ENCODE results near the gene RLF.

The RLF gene

DNA sequence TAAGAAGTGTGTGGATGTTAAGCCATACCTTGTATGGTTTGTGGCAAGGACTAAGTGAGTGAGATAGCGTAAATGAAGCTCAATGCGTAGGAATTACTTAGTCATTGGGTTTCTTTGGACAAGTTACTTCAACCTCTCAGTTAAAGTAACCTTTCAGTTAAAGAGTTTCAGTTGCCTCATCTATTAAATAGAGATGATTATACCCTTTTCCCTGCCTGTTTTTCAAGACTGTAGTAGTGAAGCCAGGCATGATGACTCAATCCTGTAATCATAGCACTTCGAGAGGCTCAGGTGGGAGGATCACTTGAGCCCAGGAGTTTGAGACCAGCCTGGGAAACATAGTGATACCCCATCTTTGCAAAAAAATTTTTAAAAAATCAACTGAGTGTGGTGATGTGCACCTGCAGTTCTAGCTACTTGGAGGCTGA, 103.2 kb downstream of the RLF start:
- H3K27ac ChIP-seq (ENCODE audit: low read depth, low read length) = no peak overlapping the region
- H3K36me3 ChIP-seq (ENCODE audit: insufficient read depth, low read length) = peaks cover 45% of the 10 kb centered on the region
- H3K4me3 ChIP-seq (ENCODE audit: low read depth in 1 of 2, low read length in 2 of 2) = no peak overlapping the region
- peaks cover 52% of the 10 kb centered on the region for H3K4me1 ChIP-seq (ENCODE audit: insufficient read depth, low read length)
- H3K9ac ChIP-seq (ENCODE audit: low read length) = no peak overlapping the region
- H3K9me3 ChIP-seq (ENCODE audit: low read length) = no peaks in the 10 kb centered on the region
- no peaks in the 10 kb centered on the region for H3K27me3 ChIP-seq (ENCODE audit: control insufficient read depth in 1 of 2, insufficient read depth in 2 of 2, low read length in 2 of 2)

DNA sequence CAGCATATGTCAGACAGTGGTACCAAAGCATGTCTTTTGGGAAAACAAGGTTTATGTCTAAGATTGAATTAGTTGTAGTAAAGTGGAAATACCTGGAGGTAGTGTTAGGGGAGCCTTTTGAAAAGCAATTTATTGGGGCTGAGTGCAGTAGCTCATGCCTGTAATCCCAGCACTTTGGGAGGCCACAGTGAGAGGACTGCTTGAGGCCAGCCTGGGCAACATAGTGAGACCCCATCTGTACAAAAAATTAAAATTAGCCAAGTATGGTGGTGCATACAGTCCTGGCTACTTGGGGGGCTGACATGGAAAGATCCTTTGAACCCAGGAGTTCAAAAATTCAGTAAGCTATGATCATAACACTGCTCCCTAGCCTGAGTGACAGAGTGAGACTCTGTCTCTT, 104.1 kb downstream of the RLF start:
- Histone ChIP-seq H3K36me3 (ENCODE audit: insufficient read depth, low read length) (peaks cover 52% of the 10 kb centered on the region), H3K27ac (ENCODE audit: low read depth, low read length) (no peak overlapping the region), H3K9me3 (ENCODE audit: low read length) (no peaks in the 10 kb centered on the region), H3K27me3 (ENCODE audit: control insufficient read depth in 1 of 2, insufficient read depth in 2 of 2, low read length in 2 of 2) (no peaks in the 10 kb centered on the region), H3K4me3 (ENCODE audit: low read depth in 1 of 2, low read length in 2 of 2) (no peak overlapping the region), H3K4me1 (ENCODE audit: insufficient read depth, low read length) (peaks cover 47% of the 10 kb centered on the region), H3K9ac (ENCODE audit: low read length) (no peak overlapping the region)

- no peak overlapping the region for H3K27ac ChIP-seq (ENCODE audit: low read depth, low read length)
- H3K4me3 ChIP-seq (ENCODE audit: low read depth in 1 of 2, low read length in 2 of 2) = no peak overlapping the region
- H3K27me3 ChIP-seq (ENCODE audit: control insufficient read depth in 1 of 2, insufficient read depth in 2 of 2, low read length in 2 of 2) = no peaks in the 10 kb centered on the region
- no peak overlapping the region for H3K9ac ChIP-seq (ENCODE audit: low read length)
- H3K36me3 ChIP-seq (ENCODE audit: insufficient read depth, low read length) = peaks cover 51% of the 10 kb centered on the region
- H3K4me1 ChIP-seq (ENCODE audit: insufficient read depth, low read length) = peaks cover 44% of the 10 kb centered on the region
- no peaks in the 10 kb centered on the region for H3K9me3 ChIP-seq (ENCODE audit: low read length)
Measured at GRCh38 chr1:40265919-40266318, 104.7 kb downstream of the RLF start.

DNA sequence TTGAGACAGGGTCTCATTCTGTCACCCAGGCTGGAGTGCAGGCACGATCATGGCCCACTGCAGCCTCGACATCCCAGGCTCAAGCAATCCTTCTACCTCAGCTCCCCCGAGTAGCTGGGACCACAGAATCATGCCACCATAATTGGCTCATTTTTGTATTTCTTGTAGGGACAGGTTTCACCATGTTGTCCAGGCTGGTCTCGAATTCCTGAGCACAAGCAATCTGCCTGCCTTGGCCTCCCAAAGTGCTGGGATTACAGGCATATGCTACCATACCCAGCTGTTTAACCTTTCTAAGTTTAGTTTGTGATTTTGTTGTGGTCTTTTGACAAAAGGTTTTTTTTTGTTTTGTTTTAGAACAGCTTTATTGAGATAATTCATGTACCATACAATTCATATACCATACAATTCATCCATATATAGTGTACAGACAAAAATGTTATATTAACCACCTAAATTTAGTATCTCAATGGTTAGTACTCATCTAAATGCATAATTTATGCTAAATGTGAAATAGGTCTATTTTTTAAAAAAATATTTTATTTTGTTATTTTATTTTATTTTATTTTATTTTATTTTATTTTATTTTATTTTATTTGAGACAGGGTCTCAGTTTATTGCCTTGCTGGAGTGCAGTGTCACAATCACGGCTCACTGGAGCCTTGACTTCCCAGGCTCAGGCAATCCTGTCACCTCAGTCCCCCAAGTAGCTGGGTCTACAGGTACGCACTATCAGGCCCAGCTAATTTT, 105.8 kb downstream of the RLF start:
- Histone ChIP-seq H3K9ac (ENCODE audit: low read length) (no peak overlapping the region), H3K4me1 (ENCODE audit: insufficient read depth, low read length) (peaks cover 40% of the 10 kb centered on the region), H3K27ac (ENCODE audit: low read depth, low read length) (no peak overlapping the region), H3K27me3 (ENCODE audit: control insufficient read depth in 1 of 2, insufficient read depth in 2 of 2, low read length in 2 of 2) (no peaks in the 10 kb centered on the region), H3K4me3 (ENCODE audit: low read depth in 1 of 2, low read length in 2 of 2) (no peak overlapping the region), H3K9me3 (ENCODE audit: low read length) (no peaks in the 10 kb centered on the region), H3K36me3 (ENCODE audit: insufficient read depth, low read length) (peaks cover 46% of the 10 kb centered on the region)

GRCh38 chr1:40267767-40268187, 106.6 kb downstream of the RLF start:
- Histone ChIP-seq H3K4me1 (ENCODE audit: insufficient read depth, low read length) (peaks cover 37% of the 10 kb centered on the region), H3K27me3 (ENCODE audit: control insufficient read depth in 1 of 2, insufficient read depth in 2 of 2, low read length in 2 of 2) (no peaks in the 10 kb centered on the region), H3K4me3 (ENCODE audit: low read depth in 1 of 2, low read length in 2 of 2) (no peak overlapping the region), H3K27ac (ENCODE audit: low read depth, low read length) (peak overlapping the region; percentile 15), H3K36me3 (ENCODE audit: insufficient read depth, low read length) (peaks cover 46% of the 10 kb centered on the region), H3K9me3 (ENCODE audit: low read length) (no peaks in the 10 kb centered on the region), H3K9ac (ENCODE audit: low read length) (no peak overlapping the region)

DNA sequence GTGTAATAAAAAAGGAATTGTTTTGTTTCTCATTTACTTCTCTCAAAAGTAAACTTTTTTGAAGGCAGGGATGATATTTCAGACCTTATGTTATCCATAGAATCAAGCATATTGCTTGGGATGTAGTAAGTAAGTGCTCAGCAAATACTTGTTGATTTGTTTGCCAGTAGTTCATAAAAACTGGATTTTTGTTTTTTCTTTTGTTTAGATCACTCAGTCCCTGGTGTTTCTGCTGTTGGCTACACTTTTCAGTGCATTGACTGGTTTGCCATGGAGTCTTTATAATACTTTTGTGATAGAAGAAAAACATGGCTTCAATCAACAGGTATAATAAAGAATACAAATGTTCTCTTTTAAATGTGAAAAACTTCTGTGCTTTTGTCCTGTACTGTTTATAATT, 107.0 kb downstream of the RLF start:
- peaks cover 45% of the 10 kb centered on the region for H3K36me3 ChIP-seq (ENCODE audit: insufficient read depth, low read length)

GRCh38 chr1:40270152-40270834, 109.1 kb downstream of the RLF start:
- Histone ChIP-seq H3K27me3 (ENCODE audit: control insufficient read depth in 1 of 2, insufficient read depth in 2 of 2, low read length in 2 of 2) (no peaks in the 10 kb centered on the region), H3K4me3 (ENCODE audit: low read depth in 1 of 2, low read length in 2 of 2) (no peak overlapping the region), H3K4me1 (ENCODE audit: insufficient read depth, low read length) (peaks cover 17% of the 10 kb centered on the region), H3K27ac (ENCODE audit: low read depth, low read length) (no peak overlapping the region), H3K36me3 (ENCODE audit: insufficient read depth, low read length) (peaks cover 45% of the 10 kb centered on the region), H3K9ac (ENCODE audit: low read length) (no peak overlapping the region), H3K9me3 (ENCODE audit: low read length) (no peaks in the 10 kb centered on the region)

More for the DNA sequence above, 107.0 kb downstream of the RLF start:
- Histone ChIP-seq H3K27me3 (ENCODE audit: control insufficient read depth in 1 of 2, insufficient read depth in 2 of 2, low read length in 2 of 2) (no peaks in the 10 kb centered on the region), H3K9me3 (ENCODE audit: low read length) (no peaks in the 10 kb centered on the region), H3K27ac (ENCODE audit: low read depth, low read length) (peak overlapping the region; percentile 37), H3K4me3 (ENCODE audit: low read depth in 1 of 2, low read length in 2 of 2) (no peak overlapping the region), H3K9ac (ENCODE audit: low read length) (no peak overlapping the region), H3K4me1 (ENCODE audit: insufficient read depth, low read length) (peaks cover 32% of the 10 kb centered on the region)

DNA sequence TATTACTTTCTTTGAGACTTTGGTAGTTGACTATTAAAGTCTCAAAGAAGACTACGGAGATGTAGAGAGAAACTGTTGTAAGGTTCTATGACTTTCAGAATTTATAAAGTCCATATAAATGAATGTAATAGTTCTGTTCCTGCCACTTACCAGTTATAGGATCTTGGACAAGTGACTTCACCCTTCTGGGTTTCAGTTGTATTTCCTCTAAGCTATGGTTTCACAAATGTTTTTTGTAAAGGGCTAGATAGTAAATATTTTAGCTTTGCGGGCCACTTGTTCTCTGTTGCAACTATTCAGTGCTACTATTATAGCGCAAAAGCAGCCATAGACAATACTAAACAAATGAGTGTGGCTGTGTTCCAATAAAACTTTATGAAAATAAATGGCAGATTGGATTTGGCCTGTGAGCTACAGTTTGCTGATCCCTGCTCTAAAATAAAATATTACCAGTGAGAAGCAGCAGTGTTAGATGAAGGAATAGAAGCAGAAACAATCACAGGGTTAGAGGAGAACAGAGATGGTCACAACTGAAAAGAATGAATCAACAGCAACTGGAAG, 111.5 kb downstream of the RLF start:
- H3K9me3 ChIP-seq (ENCODE audit: low read length) = no peaks in the 10 kb centered on the region
- no peak overlapping the region for H3K27ac ChIP-seq (ENCODE audit: low read depth, low read length)
- H3K4me1 ChIP-seq (ENCODE audit: insufficient read depth, low read length) = peaks cover 12% of the 10 kb centered on the region
- H3K36me3 ChIP-seq (ENCODE audit: insufficient read depth, low read length) = peaks cover 53% of the 10 kb centered on the region
- no peak overlapping the region for H3K4me3 ChIP-seq (ENCODE audit: low read depth in 1 of 2, low read length in 2 of 2)
- H3K27me3 ChIP-seq (ENCODE audit: control insufficient read depth in 1 of 2, insufficient read depth in 2 of 2, low read length in 2 of 2) = no peaks in the 10 kb centered on the region
- H3K9ac ChIP-seq (ENCODE audit: low read length) = no peak overlapping the region

DNA sequence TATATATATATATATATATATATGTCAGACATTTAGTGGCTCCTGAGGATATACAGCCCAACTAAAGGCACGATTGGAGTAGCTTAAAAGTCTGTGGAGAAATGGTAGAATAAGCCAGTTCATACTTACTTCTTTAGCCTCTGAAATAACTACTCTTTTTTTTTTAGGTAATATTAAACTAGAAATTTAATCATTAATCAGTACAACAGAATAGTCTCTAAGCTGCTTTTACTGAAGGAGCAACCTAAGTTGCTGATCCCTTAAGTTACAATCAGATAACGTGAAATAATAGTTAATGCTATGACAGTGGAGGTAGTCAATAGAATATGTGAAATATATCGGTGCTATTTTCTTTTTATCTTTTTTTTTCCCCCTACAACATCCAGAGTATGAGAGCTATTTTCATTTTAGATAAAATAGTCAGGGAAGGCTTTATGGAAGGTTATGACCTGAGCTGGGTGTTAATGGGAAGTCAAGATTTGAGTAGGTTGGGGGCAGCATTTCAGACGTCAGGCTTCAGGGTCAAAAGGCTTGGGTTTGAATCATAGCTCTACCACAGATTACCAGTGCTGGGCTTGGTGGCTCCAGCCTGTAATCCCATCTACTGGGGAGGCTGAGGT, 112.5 kb downstream of the RLF start:
- Histone ChIP-seq H3K9me3 (ENCODE audit: low read length) (no peaks in the 10 kb centered on the region), H3K4me1 (ENCODE audit: insufficient read depth, low read length) (peaks cover 6% of the 10 kb centered on the region), H3K27me3 (ENCODE audit: control insufficient read depth in 1 of 2, insufficient read depth in 2 of 2, low read length in 2 of 2) (no peaks in the 10 kb centered on the region), H3K9ac (ENCODE audit: low read length) (no peak overlapping the region), H3K36me3 (ENCODE audit: insufficient read depth, low read length) (peaks cover 50% of the 10 kb centered on the region), H3K27ac (ENCODE audit: low read depth, low read length) (no peak overlapping the region), H3K4me3 (ENCODE audit: low read depth in 1 of 2, low read length in 2 of 2) (no peak overlapping the region)

- H3K4me3 ChIP-seq (ENCODE audit: low read depth in 1 of 2, low read length in 2 of 2) = no peak overlapping the region
- peaks cover 6% of the 10 kb centered on the region for H3K4me1 ChIP-seq (ENCODE audit: insufficient read depth, low read length)
- H3K27ac ChIP-seq (ENCODE audit: low read depth, low read length) = no peak overlapping the region
- peaks cover 50% of the 10 kb centered on the region for H3K36me3 ChIP-seq (ENCODE audit: insufficient read depth, low read length)
- no peak overlapping the region for H3K9ac ChIP-seq (ENCODE audit: low read length)
- H3K9me3 ChIP-seq (ENCODE audit: low read length) = no peaks in the 10 kb centered on the region
- H3K27me3 ChIP-seq (ENCODE audit: control insufficient read depth in 1 of 2, insufficient read depth in 2 of 2, low read length in 2 of 2) = no peaks in the 10 kb centered on the region
Measured at GRCh38 chr1:40274331-40274730, 113.1 kb downstream of the RLF start.

DNA sequence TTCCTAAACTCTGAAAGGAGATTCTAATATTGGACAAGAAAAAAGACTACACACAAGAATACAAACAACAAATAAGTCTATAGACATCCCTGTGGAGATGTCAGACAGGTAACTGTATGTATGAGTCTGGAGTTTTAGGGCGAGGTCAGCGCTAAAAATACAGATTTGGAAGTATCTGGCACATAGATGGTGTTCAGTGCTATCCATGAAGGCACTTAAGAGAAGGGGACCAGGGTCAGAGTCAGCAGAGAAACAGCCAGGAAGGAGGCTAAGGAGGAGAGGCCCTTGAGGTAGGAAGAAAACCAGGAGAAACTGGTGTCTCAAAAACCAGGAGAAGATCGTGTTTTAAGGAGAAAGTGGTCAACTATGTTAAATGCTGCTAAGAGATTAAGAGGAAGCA, 114.9 kb downstream of the RLF start:
- Histone ChIP-seq H3K36me3 (ENCODE audit: insufficient read depth, low read length) (peaks cover 37% of the 10 kb centered on the region), H3K9me3 (ENCODE audit: low read length) (no peaks in the 10 kb centered on the region), H3K9ac (ENCODE audit: low read length) (no peak overlapping the region), H3K4me3 (ENCODE audit: low read depth in 1 of 2, low read length in 2 of 2) (no peak overlapping the region), H3K27me3 (ENCODE audit: control insufficient read depth in 1 of 2, insufficient read depth in 2 of 2, low read length in 2 of 2) (no peaks in the 10 kb centered on the region), H3K27ac (ENCODE audit: low read depth, low read length) (no peak overlapping the region), H3K4me1 (ENCODE audit: insufficient read depth, low read length) (no peaks in the 10 kb centered on the region)

All from muscle layer of colon (tissue), 2 donors.